HepG2 (cell line): ENCODE results near the gene FER1L5. TPM values are rescaled to one million over a fixed set of nuclear protein-coding genes. Genes with fewer than 3 reads are reported as not detected.
A peak's percentile ranks its signal among the peaks of the same experiment; 100 is the strongest.

ENCODE experiments used
- BHLHE40 ChIP-seq: IDR thresholded peaks from 2 replicates; pipeline ENCODE4 v1.6.1; 2011; ENCODE audit warnings: low read length, improper control_type of control experiment
- DR1 ChIP-seq: sonication (generic); formaldehyde crosslinking; IDR thresholded peaks from 2 replicates; pipeline ENCODE4 v1.8.0; 2021; ENCODE audit warnings: mild to moderate bottlenecking, missing genetic modification reagents, inconsistent platforms
- ERF ChIP-seq: IDR thresholded peaks from 2 replicates; pipeline ENCODE4 v1.6.1; 2018; ENCODE audit warnings: missing biosample characterization, missing genetic modification reagents
- GABPB1 ChIP-seq: IDR thresholded peaks from 2 replicates; pipeline ENCODE4 v1.6.1; 2016; ENCODE audit warnings: mild to moderate bottlenecking, missing genetic modification reagents, moderate library complexity, missing compliant biosample characterization
- GATAD2A ChIP-seq: IDR thresholded peaks from 2 replicates; pipeline ENCODE4 v1.6.1; 2016
- HINFP ChIP-seq: sonication (generic); formaldehyde crosslinking; IDR thresholded peaks from 2 replicates; pipeline ENCODE4 v1.4.0; 2020; ENCODE audit warnings: low read depth, mild to moderate bottlenecking, missing genetic modification reagents
- JDP2 ChIP-seq: sonication (generic); formaldehyde crosslinking; IDR thresholded peaks from 2 replicates; pipeline ENCODE4 v1.8.1; 2022; ENCODE audit warnings: missing genetic modification reagents, borderline replicate concordance
- KLF15 ChIP-seq: sonication (generic); formaldehyde crosslinking; IDR thresholded peaks from 2 replicates; pipeline ENCODE4 v1.8.1; 2023; ENCODE audit warnings: borderline replicate concordance, mild to moderate bottlenecking, inconsistent platforms, missing genetic modification reagents, mixed read lengths
- MAX ChIP-seq: IDR thresholded peaks from 2 replicates; pipeline ENCODE4 v1.6.1; 2012; ENCODE audit warnings: inconsistent platforms
- RXRB ChIP-seq: IDR thresholded peaks from 2 replicates; pipeline ENCODE4 v1.6.1; 2016; ENCODE audit warnings: borderline replicate concordance, missing genetic modification reagents, missing compliant biosample characterization
- ZBED4 ChIP-seq: sonication (generic); formaldehyde crosslinking; IDR thresholded peaks from 2 replicates; pipeline ENCODE4 v1.4.0; 2020; ENCODE audit warnings: missing genetic modification reagents, borderline replicate concordance
- ZBTB7B ChIP-seq: sonication (generic); formaldehyde crosslinking; IDR thresholded peaks from 2 replicates; pipeline ENCODE4 v1.4.0; 2020; ENCODE audit warnings: missing genetic modification reagents
- ZFP36 ChIP-seq: fragments of 150-350 bp; IDR thresholded peaks from 2 replicates; pipeline ENCODE4 v1.6.1; 2018; ENCODE audit warnings: borderline replicate concordance, low read length, low read depth; ENCODE audit not compliant: partially characterized antibody
- ZMYM4 ChIP-seq: sonication (generic); formaldehyde crosslinking; IDR thresholded peaks from 2 replicates; pipeline ENCODE4 v1.8.1; 2023; ENCODE audit warnings: mild to moderate bottlenecking, missing genetic modification reagents
- ZNF124 ChIP-seq: sonication (generic); formaldehyde crosslinking; IDR thresholded peaks from 2 replicates; pipeline ENCODE4 v1.4.0; 2020; ENCODE audit warnings: missing genetic modification reagents
- ZNF296 ChIP-seq: sonication (generic); formaldehyde crosslinking; conservative IDR thresholded peaks from 2 replicates; pipeline ENCODE4 v1.5.0; 2020; ENCODE audit warnings: mild to moderate bottlenecking, missing genetic modification reagents
- ZNF512 ChIP-seq: sonication (generic); formaldehyde crosslinking; IDR thresholded peaks from 2 replicates; pipeline ENCODE4 v1.4.0; 2020; ENCODE audit warnings: mild to moderate bottlenecking, missing genetic modification reagents
- ZNF574 ChIP-seq: sonication (generic); formaldehyde crosslinking; IDR thresholded peaks from 2 replicates; pipeline ENCODE4 v1.4.0; 2020; ENCODE audit warnings: missing genetic modification reagents
- ZNF792 ChIP-seq: IDR thresholded peaks from 2 replicates; pipeline ENCODE4 v1.6.1; 2016
- polyA plus RNA-seq, 8 experiments: library from polyadenylated mRNA; depleted of rRNA in 3 of 8; stranded (reverse) in 7 of 8; unstranded in 1 of 8; fragments of >200 nt; fragmentation: Illumina TruSeq in 4 of 8; extraction: Trizol in 4 of 8; gene quantifications; 2 replicates each; pipeline versions ENCODE4 v1.2.1 to v1.2.3, GENCODE V29; 2011 to 2016; ENCODE audit warnings: low read depth in 4 of 8, missing spikeins in 1 of 8, mixed read lengths in 1 of 8; ENCODE audit not compliant: insufficient read depth in 1 of 8
- total RNA-seq, 5 experiments: library from RNA; depleted of rRNA; stranded (reverse); fragments of >200 nt; fragmentation: Illumina TruSeq; extraction: Trizol; gene quantifications; 2 replicates each; pipeline ENCODE4 v1.2.3, GENCODE V29; 2016; ENCODE audit warnings: low read depth in 1 of 5

Gene FER1L5
- total and polyA plus RNA-seq, 2 of the 13 experiments (the other 11 are each of a cell fraction or from before 2014, with no cell fraction given): 0.02 to 0.08 TPM

GRCh38 chr2:96683972-96684820 lies 41.6 kb downstream of the FER1L5 start (continued):
- TF ChIP-seq RXRB (CRISPR knock-in tag): peak; percentile 37; the same call in 1 of the 2 replicates
- peak; percentile 65; the same call in 1 of the 2 replicates for TF ChIP-seq ERF (CRISPR knock-in tag)
- TF ChIP-seq GABPB1 (CRISPR knock-in tag): peak; percentile 31; the same call in 1 of the 2 replicates
- TF ChIP-seq ZNF574 (CRISPR knock-in tag): peak; percentile 27; the same call in 1 of the 2 replicates
- no peak for TF ChIP-seq ZNF296 (CRISPR knock-in tag)
- no peak for TF ChIP-seq KLF15 (CRISPR knock-in tag)
- no peak for TF ChIP-seq DR1 (CRISPR knock-in tag)
- peak; percentile 2 for TF ChIP-seq ZFP36
- no peak for TF ChIP-seq ZNF792
- TF ChIP-seq GATAD2A (CRISPR knock-in tag): peak; percentile 61; the same call in 1 of the 2 replicates
- peak; percentile 53; the same call in 1 of the 2 replicates for TF ChIP-seq ZMYM4 (CRISPR knock-in tag)
- peak; percentile 71 for TF ChIP-seq ZBED4 (CRISPR knock-in tag)
- peak; percentile 85 for TF ChIP-seq MAX
- 0 out of 2 replicates have a peak, but pooled peaks have one; percentile 7 for TF ChIP-seq BHLHE40
- TF ChIP-seq ZBTB7B (CRISPR knock-in tag): peak; percentile 79
- TF ChIP-seq HINFP (CRISPR knock-in tag): 0 out of 2 replicates have a peak, but pooled peaks have one; percentile 37
- TF ChIP-seq JDP2 (CRISPR knock-in tag): no peak
- 0 out of 2 replicates have a peak, but pooled peaks have one; percentile 69 for TF ChIP-seq ZNF124 (CRISPR knock-in tag)
- no peak for TF ChIP-seq ZNF512
